OCI-LY7 (cell line): ENCODE measurements around the gene CHRNB2. TPM values are rescaled to one million over a fixed set of nuclear protein-coding genes. Genes with fewer than 3 reads are reported as not detected.

Source experiments
- BruUV-seq: library from RNA; stranded (reverse); fragments of 400-500 nt; replicated peaks from 2 replicates; lab custom pipeline; 2021; lab: Mats Ljungman, UMichigan
- CTCF ChIA-PET: fragments of 300-600 bp; sonication (Branson Sonifier 250); formaldehyde crosslinking; loops from one replicate; lab custom pipeline; 2022; ENCODE audit warnings: antibody characterized with exemption; ENCODE audit not compliant: unreplicated experiment; lab: Charles Lee
- POLR2A ChIA-PET: fragments of 300-600 bp; sonication (Branson Sonifier 250); formaldehyde crosslinking; loops from one replicate; lab custom pipeline; 2022; ENCODE audit warnings: antibody characterized with exemption; lab: Charles Lee
- DNase-seq: peaks from one replicate; pipeline ENCODE4 v3.0.0-alpha.2; 2015; ENCODE audit warnings: low spot score
- H2AFZ ChIP-seq: fragments of 200-600 bp; sonication (generic), shearing (Covaris generic); 2 replicates; pipeline ENCODE4 v1.6.1; 2014; ENCODE audit warnings: mild to moderate bottlenecking, antibody characterized with exemption, low read length, moderate library complexity
- H3K27ac ChIP-seq: fragments of 200-600 bp; sonication (generic); 2 replicates; pipeline ENCODE4 v1.5.1; 2014; ENCODE audit warnings: mixed run types, low read depth, mild to moderate bottlenecking, moderate library complexity, low read length, inconsistent platforms; ENCODE audit not compliant: poor library complexity, severe bottlenecking
- H3K36me3 ChIP-seq: fragments of 200-600 bp; sonication (generic); 2 replicates; pipeline ENCODE4 v1.6.1; 2014; ENCODE audit warnings: mild to moderate bottlenecking, antibody characterized with exemption, low read length, moderate library complexity, mixed read lengths; ENCODE audit not compliant: insufficient read depth
- H3K4me1 ChIP-seq: fragments of 200-600 bp; sonication (generic); 2 replicates; pipeline ENCODE4 v1.5.1; 2014; ENCODE audit warnings: mild to moderate bottlenecking, low read length; ENCODE audit not compliant: insufficient read depth, poor library complexity, severe bottlenecking
- H3K4me2 ChIP-seq: fragments of 200-600 bp; sonication (generic); 2 replicates; pipeline ENCODE4 v1.6.1; 2014; ENCODE audit warnings: mild to moderate bottlenecking, low read length
- H3K4me3 ChIP-seq: fragments of 200-600 bp; sonication (generic); 2 replicates; pipeline ENCODE4 v1.5.1; 2014; ENCODE audit warnings: mild to moderate bottlenecking, low read depth, low read length; ENCODE audit not compliant: poor library complexity, severe bottlenecking
- H3K79me2 ChIP-seq: fragments of 200-600 bp; sonication (generic); 2 replicates; pipeline ENCODE4 v1.6.1; 2016; ENCODE audit warnings: low read depth, mild to moderate bottlenecking, low read length, moderate library complexity, mixed read lengths; ENCODE audit not compliant: insufficient read depth
- H3K9me2 ChIP-seq: fragments of 200-600 bp; sonication (generic); 2 replicates; pipeline ENCODE4 v1.6.1; 2016; ENCODE audit warnings: mild to moderate bottlenecking, low read length, mixed read lengths; ENCODE audit not compliant: insufficient read depth
- H3K9me3 ChIP-seq: fragments of 200-600 bp; sonication (generic); 2 replicates; pipeline ENCODE4 v1.6.1; 2014; ENCODE audit warnings: mild to moderate bottlenecking, mixed run types, low read length, mixed read lengths
- H4K20me1 ChIP-seq: fragments of 200-600 bp; sonication (generic); 2 replicates; pipeline ENCODE4 v1.6.1; 2014; ENCODE audit warnings: mild to moderate bottlenecking, antibody characterized with exemption, low read length, moderate library complexity, mixed read lengths; ENCODE audit not compliant: insufficient read depth
- CTCF ChIP-seq: fragments of 200-600 bp; sonication (generic); conservative IDR thresholded peaks from 2 replicates; pipeline ENCODE4 v1.5.1; 2014; ENCODE audit warnings: mild to moderate bottlenecking, antibody characterized with exemption, low read length, moderate library complexity, mixed read lengths
- EZH2phosphoT487 ChIP-seq: fragments of 200-600 bp; sonication (generic); IDR thresholded peaks from 2 replicates; pipeline ENCODE4 v1.6.1; 2018; ENCODE audit warnings: low read depth, borderline replicate concordance, mild to moderate bottlenecking, mixed run types, antibody characterized with exemption, low read length, moderate library complexity, mixed read lengths
- intact Hi-C: fragments of 100-400 bp; cut with micrococcal nuclease; formaldehyde crosslinking; loops from one replicate; pipeline ENCODE4 v1.10.0; 2022; ENCODE audit not compliant: unreplicated experiment
- total RNA-seq, 2 experiments: library from RNA; depleted of rRNA in 1 of 2; stranded (reverse); fragments of >200 nt in 1 of 2; shearing (Covaris generic) in 1 of 2; gene quantifications; 2 replicates each; pipeline ENCODE4 v1.2.3, GENCODE V29; 2014 to 2022

Gene CHRNB2
- total RNA-seq, 2 experiments from 2014 or later = 0.13 to 0.42 TPM

- intact Hi-C loops = loop anchor here (1.0 to 5.0 kb wide), 9 partner anchors 49 to 524 kb away; partner anchors contain the start of genes ADAR, PMVK and UBAP2L
- H4K20me1 ChIP-seq = peaks cover 15% of the 10 kb centered on the region; the same call in 1 of the 2 replicates
- CTCF ChIA-PET = interaction anchor here (0.6 to 1.6 kb wide), 6 partner anchors 13 to 306 kb away, joined by 3 to 4 read pairs (median 3); no protein-coding TSS in a partner anchor
- peak overlapping the region; percentile 90 for H3K4me2 ChIP-seq
- POLR2A ChIA-PET = interaction anchor here (0.5 to 2.3 kb wide), 5 partner anchors 14 to 485 kb away, joined by 3 to 8 read pairs (median 4); no protein-coding TSS in a partner anchor
- no peaks in the 10 kb centered on the region for H3K9me2 ChIP-seq
- H3K4me3 ChIP-seq = peak overlapping the region; percentile 69
- H2AFZ ChIP-seq = peak overlapping the region; percentile 69; the same call in 1 of the 2 replicates
- H3K27ac ChIP-seq = peak overlapping the region; percentile 63
- TF ChIP-seq EZH2phosphoT487 = no peak
- peak; percentile 98 for TF ChIP-seq CTCF
- H3K9me3 ChIP-seq = no peaks in the 10 kb centered on the region
- peaks cover 20% of the 10 kb centered on the region for H3K36me3 ChIP-seq
- peaks cover 27% of the 10 kb centered on the region for H3K79me2 ChIP-seq
- no TSS peak for BruUV-seq
- DNase-seq = peak; percentile 92
- peaks cover 22% of the 10 kb centered on the region for H3K4me1 ChIP-seq
Observed at GRCh38 chr1:154559466-154560044, 8.0 kb upstream of the CHRNB2 start.

- H3K9me2 ChIP-seq = no peaks in the 10 kb centered on the region
- no peak for DNase-seq
- CTCF ChIA-PET = no interaction called here
- H3K4me3 ChIP-seq = no peak overlapping the region
- POLR2A ChIA-PET = interaction anchor here (0.7 kb wide), 1 partner anchor 86 kb away, joined by 4 read pairs; no protein-coding TSS in a partner anchor
- no peak overlapping the region for H3K27ac ChIP-seq
- H3K36me3 ChIP-seq = no peaks in the 10 kb centered on the region
- H3K9me3 ChIP-seq = no peaks in the 10 kb centered on the region
- no peak overlapping the region for H2AFZ ChIP-seq
- intact Hi-C loops = no loop called here
- H4K20me1 ChIP-seq = no peaks in the 10 kb centered on the region
- H3K79me2 ChIP-seq = no peaks in the 10 kb centered on the region
- BruUV-seq = no TSS peak
- no peak for TF ChIP-seq EZH2phosphoT487
- no peak for TF ChIP-seq CTCF
- H3K4me1 ChIP-seq = no peaks in the 10 kb centered on the region
- no peak overlapping the region for H3K4me2 ChIP-seq
Observed at GRCh38 chr1:154565876-154566275, 1.7 kb upstream of the CHRNB2 start.

GRCh38 chr1:154568157-154568815 lies 708 bp downstream of the CHRNB2 start:
- H4K20me1 ChIP-seq = no peaks in the 10 kb centered on the region
- BruUV-seq = no TSS peak
- no peak overlapping the region for H3K4me3 ChIP-seq
- H3K27ac ChIP-seq = no peak overlapping the region
- H2AFZ ChIP-seq = no peak overlapping the region
- ChIA-PET POLR2A (no interaction called here), CTCF (no interaction called here)
- no peaks in the 10 kb centered on the region for H3K9me2 ChIP-seq
- H3K9me3 ChIP-seq = no peaks in the 10 kb centered on the region
- DNase-seq = no peak
- intact Hi-C loops = no loop called here
- no peak for TF ChIP-seq CTCF
- no peak for TF ChIP-seq EZH2phosphoT487
- H3K36me3 ChIP-seq = no peaks in the 10 kb centered on the region
- H3K79me2 ChIP-seq = no peaks in the 10 kb centered on the region
- H3K4me2 ChIP-seq = no peak overlapping the region
- H3K4me1 ChIP-seq = peaks cover 3% of the 10 kb centered on the region
